ENCODE results near the gene ERRFI1.

- no peak for TF ChIP-seq EZH2 (IDR thresholded peaks at IDR 0.05)
- TF ChIP-seq POLR2AphosphoS5 (IDR thresholded peaks at IDR 0.05; ENCODE audit: borderline replicate concordance, low read depth, low read length): no peak
These were observed 15.9 kb downstream of the ERRFI1 start for GRCh38 chr1:8010080-8010664.
